Mucosa of gallbladder (tissue), 1 donor: Measurements from ENCODE around the gene WDR33. TPM values are rescaled to one million over a fixed set of nuclear protein-coding genes. Genes with fewer than 3 reads are reported as not detected.
"Not testable (repeated sequence)": the region's sequence is repeated elsewhere in the genome, so short reads cannot be mapped to it uniquely, and the experiment has no call there.

Experiments used
- DNase-seq: peaks from one replicate; pipeline ENCODE4 v3.0.0-alpha.2; 2020; ENCODE audit warnings: low spot score
- total RNA-seq: library from RNA; stranded (reverse); gene quantifications from one replicate; pipeline ENCODE4 v1.2.1, GENCODE V29; 2021
- donor health status: DM: no; HTN: no; CAD: no.

The WDR33 gene
- total RNA-seq, 1 donor from 2014 or later, result 49.2 TPM

DNA sequence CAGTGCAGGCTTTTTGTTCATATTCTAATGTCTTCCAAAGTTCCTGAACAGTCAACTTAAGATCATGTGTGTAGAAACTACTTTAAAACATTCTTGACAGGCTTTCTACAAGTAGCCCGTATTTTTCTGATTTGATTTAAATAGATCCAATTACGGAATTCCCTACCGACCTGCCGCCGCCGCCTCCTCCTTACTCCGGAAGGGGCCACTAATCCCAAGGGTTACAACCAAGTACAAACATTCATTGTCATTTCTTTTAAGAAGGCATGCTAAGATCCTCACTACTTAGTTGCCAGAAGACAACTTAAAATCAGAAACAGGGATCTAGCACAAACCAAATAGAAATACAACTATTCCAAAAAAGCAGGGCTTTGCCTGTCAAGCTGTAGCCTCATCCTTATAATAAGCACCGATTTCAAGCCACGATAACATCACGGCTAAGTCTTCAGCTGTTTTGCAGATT, 784 bp downstream of the WDR33 start:
- DNase-seq, result no peak

DNA sequence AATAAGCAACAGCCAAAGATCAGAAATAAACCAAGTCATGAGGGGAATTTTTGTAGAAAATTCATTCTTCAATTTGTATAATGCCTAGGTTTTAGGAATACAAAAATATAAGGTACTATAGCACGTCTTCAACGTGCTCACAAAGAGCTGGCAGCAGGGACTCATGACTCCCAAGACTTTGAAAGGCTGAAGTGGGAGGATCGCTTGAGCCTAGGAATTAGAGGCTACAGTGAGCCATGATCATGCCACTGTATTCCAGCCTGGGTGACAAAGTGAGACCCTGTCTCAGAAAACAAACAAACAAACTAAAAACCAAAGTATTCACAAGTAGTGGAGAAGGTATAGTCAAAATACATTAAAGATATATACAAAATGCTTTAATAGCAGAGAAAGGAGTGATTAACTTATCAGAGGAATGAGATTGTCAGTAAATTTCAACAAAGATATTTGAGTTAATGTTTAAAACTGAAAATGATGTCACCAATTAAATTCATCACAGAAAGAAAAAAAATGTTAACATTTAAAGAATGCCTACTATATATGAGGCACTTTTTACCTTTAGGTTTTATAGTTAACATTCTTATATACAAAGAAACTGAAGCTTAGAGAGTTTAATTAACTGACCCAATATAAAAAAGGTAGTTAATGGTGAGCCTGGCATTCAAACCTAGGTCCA, 3.2 kb downstream of the WDR33 start:
- no peak for DNase-seq

DNA sequence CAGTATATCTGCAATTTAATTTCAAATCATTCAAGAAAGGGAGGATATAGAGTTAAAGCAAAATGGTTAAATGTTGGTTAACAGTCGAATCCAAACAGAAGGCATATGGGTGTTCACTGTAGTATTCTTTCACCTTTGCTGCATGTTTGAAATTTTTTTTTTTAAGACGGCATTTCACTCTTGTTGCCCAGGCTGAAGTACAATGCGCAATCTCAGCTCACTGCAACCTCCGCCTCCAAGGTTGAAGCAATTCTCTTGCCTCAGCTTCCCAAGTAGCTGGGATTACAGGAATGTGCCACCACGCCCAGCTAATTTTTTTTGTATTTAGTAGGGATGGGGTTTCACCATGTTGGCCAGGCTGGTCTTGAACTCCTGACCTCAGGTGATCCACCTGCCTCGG, 4.1 kb downstream of the WDR33 start:
- DNase-seq, result not testable (repeated sequence)

DNA sequence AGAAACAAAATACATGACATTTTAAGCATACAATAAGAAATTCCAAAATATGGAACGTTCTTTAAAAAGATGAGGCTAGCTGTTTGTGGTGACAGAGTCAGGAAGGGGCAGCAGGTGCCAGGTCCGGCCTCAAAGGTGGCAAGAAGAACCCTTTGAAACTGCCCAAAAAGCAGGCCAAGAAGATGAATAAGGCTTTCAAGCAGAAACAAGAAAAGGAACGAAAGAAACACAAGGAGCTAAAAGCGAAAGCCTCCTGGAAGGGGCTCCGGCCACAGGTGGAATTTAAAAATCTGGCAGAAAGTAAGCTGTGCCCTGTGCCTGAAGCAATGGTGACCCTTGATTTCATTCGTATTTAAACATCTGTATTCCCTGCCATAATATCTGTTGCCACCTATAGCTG, 5.5 kb downstream of the WDR33 start:
- DNase-seq, result no peak

DNA sequence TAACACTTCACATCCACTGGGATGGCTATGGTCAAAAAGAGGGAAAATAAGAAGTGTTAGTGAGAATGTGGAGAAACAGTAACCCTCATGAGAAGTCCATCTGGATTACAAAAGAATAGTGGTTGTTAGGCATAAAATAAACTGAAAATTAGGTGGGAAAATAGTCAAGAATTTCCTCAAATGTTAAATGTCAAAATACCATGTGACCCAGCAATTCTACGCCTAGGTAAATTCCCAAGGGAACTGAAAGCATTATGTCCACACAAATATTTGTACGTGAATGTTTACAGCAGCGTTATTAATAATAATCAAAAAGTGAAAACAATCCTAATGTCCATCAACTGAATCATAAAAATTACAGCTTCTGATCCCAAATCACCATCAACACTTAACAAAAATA, 11.0 kb downstream of the WDR33 start:
- no peak for DNase-seq

DNA sequence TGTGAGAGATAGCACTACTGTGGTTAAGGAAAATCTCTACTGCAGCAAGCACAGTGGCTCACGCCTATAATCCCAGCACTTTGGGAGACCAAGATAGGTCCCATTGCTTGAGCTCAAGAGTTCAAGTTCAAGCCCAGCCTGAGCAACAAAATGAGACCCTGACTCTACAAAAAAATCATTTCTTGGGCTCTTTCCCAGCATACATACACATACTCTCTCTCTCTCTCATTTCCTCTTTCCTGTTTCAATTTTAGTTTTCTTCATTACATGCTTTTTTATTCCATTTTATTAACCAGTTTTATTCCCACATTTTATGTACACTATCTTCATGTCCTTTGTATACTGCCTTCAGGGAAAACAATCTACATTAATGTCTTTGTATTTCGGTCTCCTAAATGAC, 14.6 kb downstream of the WDR33 start:
- no peak for DNase-seq

DNA sequence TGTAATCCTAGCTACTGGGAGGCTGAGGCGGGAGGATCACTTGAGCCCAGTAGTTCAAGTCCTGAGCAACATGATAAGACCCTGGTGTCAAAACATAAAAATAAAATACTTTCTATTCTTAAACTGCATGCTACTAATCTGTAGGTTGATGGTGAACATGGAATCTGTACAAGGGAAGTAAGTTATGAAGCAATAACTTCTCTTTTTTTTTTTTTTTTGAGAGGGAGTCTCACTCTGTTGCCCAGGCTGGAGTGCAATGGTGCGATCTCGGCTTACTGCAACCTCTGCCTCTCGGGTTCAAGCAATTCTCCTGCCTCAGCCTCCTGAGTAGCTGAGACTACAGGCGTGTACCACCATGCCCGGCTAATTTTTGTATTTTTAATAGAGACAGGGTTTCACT, 16.1 kb downstream of the WDR33 start:
- not testable (repeated sequence) for DNase-seq

DNA sequence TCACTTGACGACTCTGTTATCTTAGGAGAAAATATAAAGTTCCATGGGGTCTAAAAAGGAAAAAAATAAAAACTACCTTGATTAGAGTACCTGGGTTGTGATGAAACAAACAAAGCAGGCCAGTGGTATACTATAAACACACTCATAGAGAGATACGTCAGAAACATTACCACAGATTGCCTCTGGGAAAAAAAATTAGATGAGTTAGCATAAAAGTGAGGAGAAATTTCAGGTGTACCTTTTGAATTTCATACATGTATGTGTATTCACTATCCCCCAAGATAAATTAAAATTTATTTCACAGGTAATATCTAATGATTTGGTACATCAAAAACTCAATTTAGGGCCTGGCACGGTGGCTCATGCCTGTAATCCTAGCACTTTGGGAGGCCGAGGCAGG, 18.2 kb downstream of the WDR33 start:
- DNase-seq, result no peak

DNA sequence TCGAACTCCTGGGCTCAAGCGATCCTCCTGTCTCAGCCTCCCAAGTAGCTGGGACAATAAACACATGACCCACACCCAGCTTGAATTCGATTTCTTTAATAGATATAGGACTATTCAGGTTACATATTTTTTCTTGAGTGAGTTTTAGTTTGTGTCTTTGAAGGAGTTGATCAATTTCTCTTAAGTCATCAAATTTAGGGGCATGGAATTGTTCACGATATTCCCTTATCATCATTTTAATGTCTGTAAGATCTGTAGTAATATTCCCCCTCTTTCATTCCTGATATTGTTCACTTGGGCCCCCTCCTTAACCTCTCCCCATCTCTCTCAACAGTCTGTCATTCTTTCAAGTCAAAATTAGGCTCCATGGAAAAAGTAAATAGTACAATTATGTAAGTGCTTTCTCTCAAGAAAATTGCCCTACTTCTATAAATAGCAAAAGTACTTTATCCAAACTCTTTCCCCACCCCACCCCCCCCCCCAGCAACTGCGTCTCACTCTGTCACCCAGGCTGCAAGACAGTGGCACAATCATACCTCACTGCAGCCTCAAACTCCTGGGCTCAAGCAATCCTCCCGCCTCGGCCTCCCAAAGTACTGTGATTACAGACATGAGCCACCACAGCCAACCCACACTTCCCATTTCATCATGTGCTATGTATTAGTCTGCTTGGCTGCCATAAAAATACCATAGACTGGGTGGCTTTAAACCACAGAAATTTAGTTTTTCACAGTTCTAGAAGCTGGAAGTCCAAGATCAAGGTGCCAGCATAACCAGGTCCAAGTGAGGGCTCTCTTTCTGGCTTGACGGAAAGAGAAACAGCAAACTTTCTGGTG, 20.1 kb downstream of the WDR33 start:
- no peak for DNase-seq

DNA sequence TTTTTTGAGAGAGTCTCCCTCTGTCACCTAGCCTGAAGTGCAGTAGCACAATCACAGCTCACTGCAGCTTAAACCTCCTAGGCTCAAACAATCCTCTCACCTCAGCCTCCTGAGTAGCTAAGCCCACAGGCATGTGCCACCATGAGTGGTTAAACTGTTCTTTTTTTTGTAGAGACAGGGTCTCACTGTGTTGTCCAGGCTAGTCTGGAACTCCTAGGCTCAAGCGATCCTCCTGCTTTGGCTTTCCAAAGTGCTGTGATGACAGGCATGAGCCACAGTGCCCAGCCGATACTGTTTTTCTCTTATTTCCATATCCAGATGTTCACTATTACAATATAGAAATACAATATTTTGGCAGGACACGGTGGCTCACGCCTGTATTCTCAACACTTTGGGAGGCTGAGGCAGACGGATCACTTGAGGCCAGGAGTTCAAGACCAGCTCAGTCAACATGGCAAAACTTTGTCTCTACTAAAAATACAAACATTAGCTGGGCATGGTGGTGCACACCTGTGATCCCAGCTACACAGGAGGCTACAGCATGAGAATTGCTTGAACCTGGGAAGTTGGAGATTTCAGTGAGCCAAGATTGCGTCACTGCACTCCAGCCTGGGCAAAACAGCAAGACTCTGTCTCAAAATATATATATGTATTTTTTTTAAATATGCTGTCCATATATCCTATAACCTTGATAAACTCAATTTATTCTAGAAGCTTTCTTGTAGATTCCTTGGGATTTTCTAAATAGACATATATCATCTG, 24.7 kb downstream of the WDR33 start:
- DNase-seq, result no peak

DNA sequence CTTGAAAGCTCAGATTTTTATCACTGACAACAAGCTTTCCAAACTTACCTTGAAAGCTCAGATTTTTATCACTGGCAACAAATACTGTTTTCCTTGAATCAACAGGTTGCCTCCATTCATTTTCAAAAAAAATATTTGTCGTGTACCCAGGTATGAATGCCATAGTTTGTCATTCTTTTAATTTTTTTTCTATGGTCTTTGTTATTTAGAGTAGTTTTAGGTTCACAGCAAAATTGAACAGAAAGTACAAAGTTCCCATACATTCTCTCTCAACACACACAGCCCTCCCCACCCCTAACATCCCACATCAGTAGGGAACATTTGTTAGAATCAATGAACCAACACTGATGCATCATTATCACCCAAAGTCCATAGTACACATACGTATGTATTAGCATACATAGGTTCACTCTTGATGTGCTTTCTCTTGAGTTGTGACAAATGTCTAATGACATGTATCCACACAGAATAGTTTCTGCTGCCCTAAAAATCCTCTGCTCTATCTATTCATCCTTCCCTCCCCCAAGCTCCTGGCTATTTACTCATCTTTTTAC, 25.9 kb downstream of the WDR33 start:
- no peak for DNase-seq

DNA sequence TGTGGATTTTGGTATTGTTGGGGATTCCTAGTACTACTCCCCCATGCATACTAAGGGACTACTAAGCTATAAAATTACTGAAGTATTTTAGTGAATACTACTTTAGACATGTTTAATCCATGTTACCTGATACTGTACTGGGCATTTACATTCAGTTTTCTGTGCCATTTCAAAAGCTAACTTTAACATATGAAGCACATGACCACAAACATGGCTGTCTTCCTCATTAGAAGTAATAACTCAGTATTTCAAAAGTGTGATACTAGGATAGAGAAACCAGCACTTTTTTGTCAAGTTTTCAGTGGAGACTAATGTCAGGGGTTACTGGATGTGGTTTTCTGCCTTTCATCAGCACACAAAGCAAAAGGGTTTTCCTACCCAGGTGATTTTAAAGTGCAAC, 27.9 kb downstream of the WDR33 start:
- no peak for DNase-seq

DNA sequence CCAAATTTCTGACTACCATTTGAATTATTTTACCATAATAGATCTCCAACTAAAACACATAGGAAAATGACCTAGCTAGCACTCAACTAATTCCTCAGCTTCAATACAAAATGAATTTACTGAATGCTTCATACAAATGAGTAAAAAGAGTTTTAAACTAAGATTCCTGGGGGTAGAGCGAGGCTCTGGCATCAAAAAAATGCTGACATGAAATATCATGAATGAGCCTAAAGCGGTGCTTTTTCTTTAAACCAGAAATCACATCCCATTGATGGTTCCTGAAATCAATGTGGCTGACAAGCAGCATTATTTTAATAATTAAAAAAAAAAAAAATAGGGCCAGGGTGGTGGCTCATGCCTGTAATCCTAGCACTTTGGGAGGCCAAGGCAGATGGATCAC, 32.1 kb downstream of the WDR33 start:
- DNase-seq, result no peak

DNA sequence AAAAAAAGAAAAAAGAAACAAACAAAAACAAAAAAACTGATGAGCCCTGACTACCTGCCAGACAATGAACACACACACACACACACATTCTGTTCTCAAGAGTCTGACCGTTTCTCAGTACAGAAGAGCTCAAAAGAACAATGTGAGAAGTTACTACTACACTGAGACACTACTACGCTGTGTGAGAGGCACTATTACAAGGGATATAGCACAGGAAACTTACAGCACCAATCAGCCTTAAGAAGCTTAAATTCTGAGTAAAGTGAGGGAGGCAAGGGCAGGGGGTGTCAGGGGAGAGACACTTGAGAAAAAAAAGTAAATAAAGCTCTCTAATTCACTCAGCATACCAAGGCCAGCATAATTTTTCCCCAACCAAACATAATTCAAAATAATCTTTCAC, 32.5 kb downstream of the WDR33 start:
- DNase-seq, result no peak

DNA sequence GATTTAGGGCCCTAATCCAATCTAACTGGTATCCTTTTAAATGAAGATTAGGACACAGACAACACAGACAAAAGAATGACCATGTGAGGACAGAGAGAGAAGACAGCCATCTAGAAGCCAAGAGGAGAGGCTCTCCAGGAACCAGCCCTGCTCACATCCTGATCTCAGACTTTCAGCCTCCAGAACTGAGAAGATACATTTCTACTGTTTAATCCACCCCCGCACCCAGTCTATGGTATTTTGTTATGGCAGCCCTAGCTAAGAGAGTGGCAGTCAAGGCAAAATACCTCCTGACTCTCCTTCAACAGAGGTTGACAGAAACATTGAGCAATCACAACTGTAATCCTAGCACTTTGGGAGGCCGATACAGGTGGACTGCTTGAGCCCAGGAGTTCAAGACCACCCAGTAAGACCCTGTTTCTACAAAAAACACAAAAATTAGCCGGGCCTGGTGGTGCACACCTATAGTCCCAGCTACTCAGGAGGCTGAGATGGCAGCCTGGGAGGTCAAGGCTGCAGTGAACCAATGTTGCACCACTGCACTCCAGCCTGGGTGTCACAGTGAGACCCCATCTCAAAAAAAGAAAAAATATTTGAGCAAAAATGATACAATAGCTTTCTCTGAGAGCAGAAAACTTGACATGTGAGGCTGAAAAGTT, 34.7 kb downstream of the WDR33 start:
- DNase-seq, result no peak

DNA sequence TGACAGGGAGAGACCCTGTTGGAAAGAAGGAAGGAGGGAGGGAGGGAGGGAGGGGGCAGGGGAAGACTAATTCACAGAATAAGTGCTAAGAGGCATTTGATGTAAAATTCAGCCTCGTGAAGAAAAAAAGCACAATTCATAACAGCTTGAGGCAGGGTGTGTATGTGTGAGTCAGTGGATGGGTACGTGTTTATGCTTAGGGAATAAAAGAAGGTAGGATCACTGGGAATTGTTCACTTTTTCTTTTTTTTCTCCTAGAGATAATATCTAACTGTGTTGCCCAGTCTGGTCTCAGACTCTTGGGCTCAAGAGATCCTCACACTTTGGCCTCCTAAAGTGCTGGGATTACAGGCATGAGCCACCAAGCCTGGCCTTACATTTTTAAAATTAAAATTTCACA, 39.2 kb downstream of the WDR33 start:
- no peak for DNase-seq

DNA sequence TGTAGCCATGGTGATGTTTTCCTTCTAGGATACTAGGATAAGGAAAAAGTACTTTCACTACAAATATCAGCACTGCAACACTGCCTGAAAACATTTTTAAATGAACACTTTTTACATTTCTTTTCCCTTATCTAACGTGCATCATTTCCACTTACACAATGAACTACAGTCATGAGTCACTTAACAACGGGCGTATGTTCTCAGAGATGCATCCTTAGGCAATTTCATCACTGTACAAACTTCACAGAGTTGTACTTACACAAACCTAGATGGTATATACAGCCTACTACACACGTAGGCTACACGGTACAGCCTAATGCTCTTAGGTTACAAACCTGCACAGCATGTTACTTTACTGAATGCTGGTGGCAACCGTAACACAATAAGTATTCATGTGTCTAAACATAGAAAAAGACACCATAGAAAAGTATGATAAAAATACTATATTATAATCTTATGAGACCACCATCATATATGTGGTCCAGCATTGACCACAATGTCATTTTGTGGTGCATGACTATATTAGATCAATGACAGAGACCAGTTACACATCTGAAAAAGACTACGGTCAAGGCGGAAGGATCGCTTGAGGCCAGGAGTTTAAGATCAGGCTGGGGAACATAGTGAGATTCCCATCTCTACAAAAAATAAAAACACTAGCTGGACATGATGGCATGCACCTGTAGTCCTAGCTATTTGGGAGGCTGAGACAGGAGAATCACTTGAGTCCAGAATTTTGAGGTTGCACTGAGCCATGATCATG, 39.8 kb downstream of the WDR33 start:
- no peak for DNase-seq

DNA sequence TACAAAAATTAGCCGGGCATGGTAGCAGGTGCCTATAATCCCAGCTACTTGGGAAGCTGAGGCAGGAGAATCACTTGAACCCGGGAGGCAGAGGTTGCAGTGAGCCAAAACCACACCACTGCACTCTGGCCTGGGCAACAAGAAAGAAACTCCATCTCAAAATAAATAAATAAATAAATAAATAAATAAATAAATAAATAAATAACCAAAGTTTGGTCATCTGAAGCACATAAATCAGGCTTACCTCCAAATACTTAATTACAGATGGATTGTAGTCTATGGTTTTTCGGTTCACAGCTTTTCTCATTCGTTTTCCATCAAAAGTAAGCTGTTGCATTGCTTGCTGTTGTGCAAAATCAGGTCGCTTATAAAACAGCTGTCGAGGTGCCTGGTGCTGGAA, 40.4 kb downstream of the WDR33 start:
- DNase-seq, result not testable (repeated sequence)

DNA sequence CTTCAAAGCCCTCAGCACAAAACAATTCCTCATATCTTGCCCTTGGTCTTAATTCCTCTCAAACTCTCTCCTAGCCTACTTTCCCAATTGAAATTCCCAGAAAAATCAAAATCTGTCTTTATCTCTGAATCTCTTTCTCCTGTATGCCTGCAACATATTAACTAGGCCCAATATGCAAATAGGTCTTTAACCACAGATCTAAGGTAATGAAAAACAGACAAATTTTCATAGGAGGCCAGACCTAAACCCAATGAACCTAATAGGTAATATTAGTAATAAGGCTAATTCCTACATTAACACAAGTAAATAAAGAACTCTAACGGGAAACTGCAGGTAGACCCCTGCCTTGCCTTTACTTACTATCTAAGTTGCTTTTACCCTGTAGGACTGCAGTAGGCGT, 41.4 kb downstream of the WDR33 start:
- no peak for DNase-seq

DNA sequence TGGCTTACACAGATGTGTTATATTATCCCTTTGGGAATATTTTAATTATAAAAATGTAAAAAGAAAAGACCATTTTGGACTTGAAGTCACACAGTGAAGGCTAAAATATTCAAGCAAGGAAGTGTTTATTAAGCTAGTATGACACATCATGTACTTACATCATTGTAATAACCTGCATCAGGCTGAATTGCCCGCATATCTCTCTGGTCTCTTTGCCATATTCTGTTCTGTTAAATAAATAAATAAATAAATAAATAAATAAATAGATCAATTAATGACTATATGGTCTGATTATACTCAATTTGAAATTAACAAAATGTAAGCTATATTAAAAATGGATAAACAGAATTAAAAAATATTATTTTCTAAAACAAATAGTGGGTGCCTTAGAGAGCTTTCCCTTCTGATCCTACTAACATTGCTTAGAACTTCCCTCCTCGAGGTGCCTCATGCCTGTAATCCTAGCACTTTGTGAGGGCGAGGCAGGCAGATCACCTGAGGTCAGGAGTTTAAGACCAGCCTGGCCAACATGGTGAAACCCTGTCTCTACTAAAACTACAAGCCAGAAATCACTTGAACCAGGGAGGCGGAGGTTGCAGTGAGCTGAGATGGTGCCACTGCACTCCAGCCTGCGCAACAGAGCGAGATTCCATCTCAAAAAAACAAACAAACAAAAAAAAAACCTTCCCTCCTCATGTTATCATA, 42.0 kb downstream of the WDR33 start:
- DNase-seq, result no peak
